Left hindlimb (tissue), 1 donor: ENCODE measurements around the gene PCF11.
A peak's percentile ranks its signal among the peaks of the same experiment; 100 is the strongest.

Source experiments
- DNase-seq: peaks from one replicate; pipeline ENCODE4 v3.0.0-alpha.2; 2018

The PCF11 gene

GRCh38 chr11:83152264-83152663 lies 4.7 kb upstream of the PCF11 start:
- no peak for DNase-seq

- no peak for DNase-seq
These were observed 3.2 kb upstream of the PCF11 start for GRCh38 chr11:83153764-83154163.

DNA sequence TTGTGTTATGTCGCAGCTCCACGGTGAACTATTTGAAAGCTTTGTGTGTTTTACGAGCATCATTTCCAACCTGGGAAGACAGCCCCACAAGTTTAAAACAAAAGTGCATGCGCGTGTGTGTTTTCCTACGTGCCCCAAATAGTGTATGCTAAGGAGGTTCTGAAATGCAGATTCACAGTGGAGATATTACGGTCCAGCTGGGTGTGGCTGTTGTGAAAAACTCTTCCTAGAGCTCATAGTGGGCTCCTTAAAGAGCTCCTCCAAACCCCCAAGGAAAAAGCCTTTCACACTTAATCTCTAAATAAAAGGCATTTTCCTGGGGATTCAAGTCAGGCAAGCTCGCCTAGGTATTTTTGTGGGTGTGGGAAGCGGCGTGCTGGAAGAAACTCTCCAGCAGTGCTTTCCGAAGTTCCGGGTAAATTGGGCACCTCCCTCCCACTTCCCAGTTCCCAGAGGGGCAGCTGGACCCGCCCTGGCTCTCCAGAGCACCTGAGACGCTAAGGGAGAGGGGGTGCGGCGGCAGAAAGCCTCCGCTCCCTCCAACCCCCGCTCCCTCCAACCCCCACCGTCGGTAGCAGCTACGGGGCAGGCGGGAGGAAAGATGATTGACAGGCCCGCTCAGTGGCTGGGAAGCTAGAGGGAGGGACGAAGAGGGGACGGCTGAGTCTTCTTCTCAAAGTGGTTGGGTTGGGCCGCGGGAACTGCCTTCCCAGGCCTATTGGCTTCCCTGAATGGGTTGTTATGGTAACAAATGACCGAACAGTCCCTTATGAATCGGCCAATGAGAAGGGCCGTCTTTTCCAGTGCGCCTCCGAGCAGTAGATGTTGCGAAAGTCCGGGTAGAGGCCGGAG lies 561 bp upstream of the PCF11 start:
- peak; percentile 100 for DNase-seq

GRCh38 chr11:83157594-83158356 lies 844 bp downstream of the PCF11 start:
- DNase-seq = peak; percentile 80

GRCh38 chr11:83158357-83158786 lies 1.4 kb downstream of the PCF11 start:
- DNase-seq = no peak

DNA sequence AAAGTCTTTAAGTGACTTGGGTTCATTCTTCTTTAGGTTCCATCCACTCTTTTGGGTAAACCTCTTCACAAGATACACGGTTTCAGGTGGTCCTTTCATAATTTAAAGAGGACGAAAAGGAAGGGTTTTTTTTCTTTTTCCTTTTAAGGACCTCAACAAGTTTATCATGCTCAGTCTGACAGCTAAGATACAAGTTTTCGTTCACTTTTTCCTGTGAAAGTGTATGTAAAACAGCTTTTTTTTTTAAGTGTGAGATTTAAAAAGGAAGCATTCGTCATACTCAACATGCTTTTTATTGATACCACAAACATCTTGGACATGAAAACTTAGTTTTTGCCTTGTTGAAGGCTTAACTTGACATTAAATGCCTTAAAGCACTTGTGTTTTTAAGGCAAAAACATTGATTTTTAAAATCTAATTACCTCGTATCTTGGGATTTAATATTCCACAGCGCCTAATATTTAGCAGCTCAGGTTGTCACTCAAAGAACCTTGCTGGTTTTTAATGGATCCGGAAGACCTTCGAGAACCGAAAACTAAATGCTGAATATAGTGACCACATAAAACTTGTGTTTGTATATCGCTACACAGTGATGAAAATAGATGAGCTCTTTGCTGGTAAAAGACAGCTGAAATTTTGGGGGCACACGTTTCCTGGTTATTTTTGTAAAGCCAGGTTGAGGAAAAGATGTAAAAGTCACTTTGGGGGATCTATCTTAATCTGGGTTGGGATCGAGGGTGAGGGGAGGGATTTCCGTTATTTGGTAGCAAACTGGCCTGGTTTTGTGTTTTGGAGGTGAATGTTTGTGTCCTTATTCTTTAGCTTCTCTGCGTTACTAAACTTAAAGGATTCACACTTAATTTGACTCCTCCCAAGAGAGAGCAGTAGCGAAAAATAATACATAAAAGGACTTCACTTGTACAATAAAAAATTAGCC lies 2.3 kb downstream of the PCF11 start:
- DNase-seq = no peak

DNA sequence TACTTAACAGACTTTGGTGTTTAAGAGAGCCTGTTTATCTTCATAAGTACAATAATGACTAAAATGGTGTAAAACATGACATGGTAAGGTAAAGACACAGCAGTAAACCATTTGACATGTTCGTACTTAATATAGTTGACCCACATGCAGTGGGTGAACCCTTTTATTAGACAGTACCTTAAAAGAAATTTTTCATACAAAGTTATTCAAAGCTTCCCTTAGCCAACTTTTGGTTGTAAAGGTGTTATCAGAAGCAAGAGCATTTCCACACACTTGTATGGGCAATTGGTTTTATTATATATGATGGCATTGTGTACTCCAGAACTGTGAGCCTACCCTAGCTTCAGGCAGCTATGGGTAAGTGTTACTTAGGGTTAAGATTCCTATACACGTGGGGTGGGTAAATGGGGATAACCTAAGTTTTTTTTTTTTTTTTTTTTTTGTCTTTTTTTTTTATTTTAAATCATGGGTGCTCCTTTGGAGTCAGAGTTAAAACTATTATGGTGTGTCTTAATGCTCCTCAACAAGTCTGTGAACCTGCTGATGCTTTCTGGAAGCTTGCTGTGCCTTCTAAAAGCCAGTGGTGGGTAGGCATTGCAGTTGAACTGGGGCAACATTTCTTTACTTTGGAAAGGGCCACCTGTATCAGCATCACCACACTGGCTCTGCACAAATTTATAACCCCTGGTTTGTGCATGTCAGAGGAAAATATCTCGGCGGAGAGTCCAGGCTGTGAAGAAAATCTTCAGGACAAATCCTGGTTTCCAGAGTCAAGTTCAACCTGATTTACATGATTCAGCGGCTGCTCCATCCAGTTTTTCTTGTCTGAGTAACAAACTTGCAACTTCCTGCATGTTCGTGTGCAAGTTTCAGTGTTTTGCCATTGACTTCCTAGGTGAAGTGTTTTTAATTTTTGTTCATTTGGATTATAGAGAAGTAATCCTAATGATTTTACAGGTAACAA lies 3.3 kb downstream of the PCF11 start:
- DNase-seq = no peak

GRCh38 chr11:83161610-83162199 lies 4.8 kb downstream of the PCF11 start:
- no peak for DNase-seq

GRCh38 chr11:83162377-83162776 lies 5.4 kb downstream of the PCF11 start:
- no peak for DNase-seq

DNA sequence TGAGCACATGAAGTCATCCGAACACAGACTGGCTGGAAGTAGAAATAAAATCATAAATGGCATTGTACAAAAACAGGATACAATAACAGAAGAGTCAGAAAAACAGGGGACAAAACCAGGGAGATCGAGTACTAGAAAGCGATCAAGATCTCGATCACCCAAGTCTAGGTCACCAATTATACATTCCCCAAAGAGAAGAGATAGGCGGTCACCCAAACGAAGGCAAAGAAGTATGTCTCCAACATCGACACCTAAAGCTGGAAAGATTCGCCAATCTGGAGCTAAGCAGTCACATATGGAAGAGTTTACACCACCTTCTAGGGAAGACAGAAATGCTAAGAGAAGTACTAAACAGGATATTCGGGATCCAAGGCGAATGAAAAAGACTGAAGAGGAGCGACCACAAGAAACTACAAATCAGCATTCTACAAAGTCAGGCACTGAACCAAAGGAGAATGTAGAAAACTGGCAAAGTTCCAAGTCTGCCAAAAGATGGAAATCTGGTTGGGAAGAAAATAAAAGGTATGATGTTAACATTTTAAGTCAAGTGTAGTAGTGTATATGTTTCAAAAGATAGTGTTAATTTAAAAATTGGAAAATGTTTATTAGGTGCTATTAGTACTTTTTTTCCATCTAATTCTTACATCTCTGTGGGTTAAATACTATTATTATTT lies 9.4 kb downstream of the PCF11 start:
- no peak for DNase-seq

DNA sequence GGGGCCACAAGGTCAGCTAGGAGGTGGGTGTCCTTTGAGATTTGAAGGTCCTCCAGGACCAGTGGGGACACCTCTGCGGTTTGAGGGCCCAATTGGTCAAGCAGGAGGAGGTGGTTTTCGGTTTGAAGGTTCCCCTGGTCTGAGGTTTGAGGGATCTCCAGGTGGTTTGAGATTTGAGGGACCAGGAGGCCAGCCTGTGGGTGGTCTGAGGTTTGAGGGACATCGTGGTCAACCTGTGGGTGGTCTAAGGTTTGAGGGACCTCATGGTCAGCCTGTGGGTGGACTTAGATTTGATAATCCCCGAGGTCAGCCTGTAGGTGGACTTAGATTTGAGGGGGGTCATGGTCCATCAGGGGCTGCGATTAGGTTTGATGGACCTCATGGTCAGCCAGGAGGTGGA lies 11.8 kb downstream of the PCF11 start:
- DNase-seq = no peak

- no peak for DNase-seq
These were observed 13.9 kb downstream of the PCF11 start for GRCh38 chr11:83170865-83171264.

- no peak for DNase-seq
These were observed 15.6 kb downstream of the PCF11 start for GRCh38 chr11:83172551-83172950.

DNA sequence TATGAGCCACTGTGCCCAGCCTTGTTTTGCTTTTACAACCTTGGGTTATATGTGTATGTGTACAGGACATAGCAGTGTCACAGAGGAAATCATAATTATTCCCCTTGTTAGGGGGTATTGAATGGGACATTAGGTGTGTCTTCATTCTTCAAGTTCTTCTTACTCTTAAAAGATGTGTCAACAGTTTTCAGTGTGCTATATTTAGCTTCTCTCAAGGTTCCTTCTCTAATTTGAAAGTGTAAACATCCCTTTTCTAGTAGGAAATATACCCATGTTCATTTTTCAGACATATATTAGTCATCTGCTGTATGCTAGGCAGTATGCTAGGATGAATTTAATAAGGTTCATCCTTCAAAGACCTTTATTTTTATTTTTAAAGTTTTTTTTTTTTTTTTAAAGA lies 17.1 kb downstream of the PCF11 start:
- no peak for DNase-seq

- DNase-seq = no peak
These were observed 18.9 kb downstream of the PCF11 start for GRCh38 chr11:83175815-83176214.

DNA sequence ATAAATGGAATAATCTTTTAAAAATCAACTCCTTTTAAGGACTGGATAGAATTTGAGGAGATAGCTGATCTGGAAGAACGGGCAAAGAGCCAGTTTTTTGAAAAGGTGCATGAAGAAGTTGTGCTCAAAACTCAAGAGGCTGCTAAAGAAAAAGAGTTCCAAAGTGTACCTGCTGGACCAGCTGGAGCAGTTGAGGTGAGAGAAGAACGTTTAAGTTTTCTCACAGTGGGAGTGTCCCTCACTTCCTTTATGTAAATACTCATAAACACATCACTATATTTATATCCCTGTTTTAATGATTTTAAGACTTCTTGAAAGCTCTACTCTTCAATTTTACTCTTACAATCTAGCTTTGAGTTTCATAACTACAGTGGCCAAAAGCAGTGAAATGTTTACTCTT lies 24.9 kb downstream of the PCF11 start:
- no peak for DNase-seq

DNA sequence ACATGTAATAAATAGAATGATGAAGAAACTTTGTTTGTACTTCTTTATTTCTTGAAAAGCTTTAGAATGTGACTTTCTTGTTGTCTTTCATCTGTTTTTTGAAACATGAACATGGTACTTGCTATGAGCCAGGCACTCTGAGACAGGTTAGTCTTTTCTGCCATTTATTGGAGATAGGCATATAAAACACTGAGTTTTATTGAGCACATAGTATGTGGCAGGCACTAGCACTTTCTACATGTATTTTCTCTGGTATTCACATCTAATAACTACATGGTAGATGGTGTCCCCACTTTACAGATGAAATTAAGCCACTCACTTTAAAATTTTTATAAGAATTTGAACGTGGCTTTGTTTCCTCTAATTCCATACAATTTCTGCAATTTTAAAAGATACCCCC lies 28.8 kb downstream of the PCF11 start:
- no peak for DNase-seq

DNA sequence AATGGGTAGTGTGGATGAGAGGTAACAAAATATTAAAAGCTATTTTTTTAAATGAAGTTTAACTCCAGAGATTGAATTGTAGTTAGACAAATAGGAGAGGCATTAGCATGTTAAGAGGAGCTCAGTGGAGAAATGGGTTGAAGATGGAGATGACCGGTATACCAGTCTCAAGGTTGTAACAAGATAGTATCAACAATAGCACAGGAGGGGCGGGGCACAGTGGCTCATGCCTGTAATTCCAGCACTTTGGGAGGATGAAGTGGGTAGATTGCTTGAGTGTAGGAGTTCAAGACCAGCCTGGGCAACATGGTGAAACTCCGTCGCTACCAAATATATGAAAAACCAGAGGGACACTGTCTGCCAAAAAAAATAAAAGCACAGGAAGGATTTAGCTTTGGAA lies 30.5 kb downstream of the PCF11 start:
- DNase-seq = no peak

GRCh38 chr11:83191491-83191890 lies 34.6 kb downstream of the PCF11 start:
- no peak for DNase-seq

DNA sequence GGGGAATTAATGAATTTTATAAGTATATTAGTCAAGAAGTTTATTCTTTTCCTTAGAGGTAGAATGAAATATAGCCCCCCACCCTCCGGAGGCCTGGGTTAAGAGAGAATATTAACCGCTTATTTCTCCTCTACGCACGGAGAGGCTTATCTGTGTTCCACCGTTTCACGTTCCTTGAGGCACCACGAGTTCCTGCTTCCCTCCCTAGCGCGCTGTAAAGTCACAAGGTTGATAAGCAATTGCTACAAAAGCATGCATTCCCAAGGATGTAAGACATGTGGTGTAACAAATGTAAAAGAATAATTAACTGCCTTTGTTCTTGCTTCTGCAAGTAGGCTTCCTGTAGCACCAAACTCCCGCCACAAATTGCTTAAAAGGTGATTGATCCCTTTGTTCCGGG lies 35.1 kb downstream of the PCF11 start:
- DNase-seq = no peak
